Stimulated activated effector memory CD8-positive, alpha-beta T cell treated with anti-CD3 and anti-CD28 coated beads, Interleukin-12 subunit alpha, Interleukin-12 subunit beta, amount 100 ng/mL, for 72 hours (primary cell): ENCODE data around the gene PODXL2.

Source experiments
- ATAC-seq: fragments of 150-1000 bp; cut with Tn5 transposase; 2 replicates; pipeline ENCODE4 v1.10.0; 2021
- DNase-seq, 2 donors: peaks; one replicate each; pipeline ENCODE4 v3.0.0; 2021 to 2022; ENCODE audit warnings: low spot score in 2 of 2
- H3K27ac Mint-ChIP-seq: one replicate; pipeline ENCODE4 v1.8.0; 2022; ENCODE audit warnings: mild to moderate bottlenecking, mixed read lengths
- H3K36me3 Mint-ChIP-seq: one replicate; pipeline ENCODE4 v1.8.0; 2022; ENCODE audit warnings: mild to moderate bottlenecking, mixed read lengths
- H3K4me1 Mint-ChIP-seq: one replicate; pipeline ENCODE4 v1.8.0; 2022; ENCODE audit warnings: mixed read lengths
- H3K4me3 Mint-ChIP-seq: one replicate; pipeline ENCODE4 v1.8.0; 2022; ENCODE audit warnings: mild to moderate bottlenecking, mixed read lengths
- H3K9me3 Mint-ChIP-seq: one replicate; pipeline ENCODE4 v1.8.0; 2022; ENCODE audit warnings: mixed read lengths

Gene PODXL2

GRCh38 chr3:127614928-127615589, 13.9 kb upstream of the PODXL2 start:
- no peak for ATAC-seq
- Mint-ChIP-seq H3K4me1 (peaks cover 21% of the 10 kb centered on the region), H3K27ac (no peak overlapping the region), H3K36me3 (peaks cover 100% of the 10 kb centered on the region), H3K9me3 (no peaks in the 10 kb centered on the region), H3K4me3 (no peak overlapping the region)
- no peak for DNase-seq

DNA sequence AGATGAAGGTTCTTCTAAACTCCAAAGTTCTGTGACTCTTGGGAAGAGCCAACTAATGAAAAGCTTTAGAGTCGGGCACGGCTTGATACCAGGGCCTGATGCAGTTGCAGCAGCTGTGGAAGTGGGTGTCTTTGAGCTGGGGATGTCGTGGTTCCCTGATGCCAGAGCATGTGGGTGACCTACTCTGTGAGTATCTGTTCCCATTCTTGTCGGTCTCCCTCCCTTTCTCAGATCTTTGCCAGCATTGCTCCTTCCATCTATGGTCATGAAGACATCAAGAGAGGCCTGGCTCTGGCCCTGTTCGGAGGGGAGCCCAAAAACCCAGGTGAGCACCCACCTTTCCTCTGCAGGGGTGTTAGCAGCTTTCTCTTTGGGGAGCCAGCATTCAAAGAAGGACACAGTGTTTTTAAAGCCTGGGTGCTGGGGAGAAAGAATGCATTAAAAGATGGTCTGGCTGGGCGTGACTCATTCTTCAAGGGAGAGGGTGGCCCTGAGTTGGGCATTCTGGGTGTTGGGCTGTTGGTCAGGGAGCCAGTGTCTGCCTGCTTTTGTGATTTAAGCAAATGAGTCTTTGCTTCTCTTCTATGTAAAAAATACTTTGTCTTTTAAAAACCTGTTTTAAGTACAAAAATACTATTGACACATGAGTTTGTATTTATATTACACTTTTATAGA, 13.2 kb upstream of the PODXL2 start:
- no peak for DNase-seq

DNA sequence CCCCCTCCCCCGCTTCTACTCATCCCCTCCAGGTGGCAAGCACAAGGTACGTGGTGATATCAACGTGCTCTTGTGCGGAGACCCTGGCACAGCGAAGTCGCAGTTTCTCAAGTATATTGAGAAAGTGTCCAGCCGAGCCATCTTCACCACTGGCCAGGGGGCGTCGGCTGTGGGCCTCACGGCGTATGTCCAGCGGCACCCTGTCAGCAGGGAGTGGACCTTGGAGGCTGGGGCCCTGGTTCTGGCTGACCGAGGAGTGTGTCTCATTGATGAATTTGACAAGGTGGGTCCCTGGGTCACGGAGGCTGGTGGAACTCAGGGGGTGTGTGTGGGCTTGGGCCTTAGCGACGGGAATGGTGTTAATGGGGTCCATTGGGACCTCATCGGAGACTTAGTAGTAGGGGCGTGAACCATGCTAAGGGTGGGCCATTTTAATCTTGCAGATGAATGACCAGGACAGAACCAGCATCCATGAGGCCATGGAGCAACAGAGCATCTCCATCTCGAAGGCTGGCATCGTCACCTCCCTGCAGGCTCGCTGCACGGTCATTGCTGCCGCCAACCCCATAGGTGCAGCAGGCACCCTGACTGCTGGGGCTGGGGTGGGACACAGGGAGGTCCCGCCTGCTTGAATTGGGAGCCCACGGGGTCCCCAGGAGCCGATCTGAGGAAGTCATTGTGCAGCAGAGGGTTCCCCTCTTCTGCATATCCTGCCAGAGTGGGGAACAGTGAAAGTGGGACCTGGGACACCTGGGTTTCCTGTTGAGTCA, 12.0 kb upstream of the PODXL2 start:
- Mint-ChIP-seq H3K27ac (no peak overlapping the region), H3K4me1 (peaks cover 19% of the 10 kb centered on the region), H3K4me3 (no peak overlapping the region), H3K36me3 (peaks cover 100% of the 10 kb centered on the region), H3K9me3 (no peaks in the 10 kb centered on the region)
- ATAC-seq (no peak), DNase-seq (no peak)

More for the DNA sequence above, 13.2 kb upstream of the PODXL2 start:
- Mint-ChIP-seq H3K36me3 (peaks cover 100% of the 10 kb centered on the region), H3K27ac (no peak overlapping the region), H3K4me3 (no peak overlapping the region), H3K4me1 (peaks cover 21% of the 10 kb centered on the region), H3K9me3 (no peaks in the 10 kb centered on the region)
- ATAC-seq = no peak

GRCh38 chr3:127618891-127619290, 10.1 kb upstream of the PODXL2 start:
- H3K4me3 Mint-ChIP-seq = no peak overlapping the region
- H3K4me1 Mint-ChIP-seq = peaks cover 15% of the 10 kb centered on the region
- DNase-seq (no peak), ATAC-seq (no peak)
- H3K27ac Mint-ChIP-seq = no peak overlapping the region
- peaks cover 96% of the 10 kb centered on the region for H3K36me3 Mint-ChIP-seq
- H3K9me3 Mint-ChIP-seq = no peaks in the 10 kb centered on the region

DNA sequence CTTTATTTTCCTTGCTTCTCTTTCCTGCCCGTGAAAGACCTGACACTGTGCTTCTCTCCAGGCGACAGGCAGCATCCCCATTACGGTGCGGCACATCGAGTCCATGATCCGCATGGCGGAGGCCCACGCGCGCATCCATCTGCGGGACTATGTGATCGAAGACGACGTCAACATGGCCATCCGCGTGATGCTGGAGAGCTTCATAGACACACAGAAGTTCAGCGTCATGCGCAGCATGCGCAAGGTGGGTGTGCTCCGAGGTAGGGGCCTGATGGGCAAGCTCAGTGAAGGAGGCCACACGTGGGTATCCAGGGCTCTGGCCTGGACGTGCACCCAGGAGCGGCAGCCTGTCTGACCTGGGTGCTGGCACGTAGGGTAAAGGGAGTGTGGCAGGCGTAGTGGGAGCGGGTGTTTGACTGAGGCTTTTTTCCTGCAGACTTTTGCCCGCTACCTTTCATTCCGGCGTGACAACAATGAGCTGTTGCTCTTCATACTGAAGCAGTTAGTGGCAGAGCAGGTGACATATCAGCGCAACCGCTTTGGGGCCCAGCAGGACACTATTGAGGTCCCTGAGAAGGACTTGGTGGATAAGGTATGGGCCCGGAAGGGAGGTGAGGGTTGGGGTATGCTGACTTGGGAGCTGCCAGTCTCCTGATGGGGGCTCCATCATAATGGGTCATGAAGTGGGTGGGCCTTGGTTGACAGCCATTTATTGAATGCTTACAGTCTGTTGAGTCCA, 8.2 kb upstream of the PODXL2 start:
- no peak overlapping the region for H3K4me3 Mint-ChIP-seq
- H3K9me3 Mint-ChIP-seq = no peaks in the 10 kb centered on the region
- H3K27ac Mint-ChIP-seq = peak overlapping the region; percentile 5
- peaks cover 13% of the 10 kb centered on the region for H3K4me1 Mint-ChIP-seq
- DNase-seq (no peak), ATAC-seq (no peak)
- peaks cover 76% of the 10 kb centered on the region for H3K36me3 Mint-ChIP-seq

DNA sequence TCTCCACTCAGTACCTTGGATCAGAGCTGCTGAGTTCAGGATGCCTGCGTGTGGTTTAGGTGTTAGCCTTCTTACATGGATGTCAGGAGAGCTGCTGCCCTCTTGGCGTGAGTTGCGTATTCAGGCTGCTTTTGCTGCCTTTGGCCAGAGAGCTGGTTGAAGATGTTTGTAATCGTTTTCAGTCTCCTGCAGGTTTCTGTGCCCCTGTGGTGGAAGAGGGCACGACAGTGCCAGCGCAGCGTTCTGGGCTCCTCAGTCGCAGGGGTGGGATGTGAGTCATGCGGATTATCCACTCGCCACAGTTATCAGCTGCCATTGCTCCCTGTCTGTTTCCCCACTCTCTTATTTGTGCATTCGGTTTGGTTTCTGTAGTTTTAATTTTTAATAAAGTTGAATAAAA, 7.0 kb upstream of the PODXL2 start:
- DNase-seq (no peak), ATAC-seq (no peak)
- Mint-ChIP-seq H3K4me1 (peaks cover 25% of the 10 kb centered on the region), H3K9me3 (no peaks in the 10 kb centered on the region), H3K36me3 (peaks cover 64% of the 10 kb centered on the region), H3K27ac (no peak overlapping the region), H3K4me3 (no peak overlapping the region)

GRCh38 chr3:127622772-127623576, 6.0 kb upstream of the PODXL2 start:
- Mint-ChIP-seq H3K36me3 (peaks cover 55% of the 10 kb centered on the region), H3K4me1 (peaks cover 34% of the 10 kb centered on the region), H3K4me3 (no peak overlapping the region), H3K27ac (peak overlapping the region; percentile 1), H3K9me3 (no peaks in the 10 kb centered on the region)
- DNase-seq (no peak), ATAC-seq (no peak)

DNA sequence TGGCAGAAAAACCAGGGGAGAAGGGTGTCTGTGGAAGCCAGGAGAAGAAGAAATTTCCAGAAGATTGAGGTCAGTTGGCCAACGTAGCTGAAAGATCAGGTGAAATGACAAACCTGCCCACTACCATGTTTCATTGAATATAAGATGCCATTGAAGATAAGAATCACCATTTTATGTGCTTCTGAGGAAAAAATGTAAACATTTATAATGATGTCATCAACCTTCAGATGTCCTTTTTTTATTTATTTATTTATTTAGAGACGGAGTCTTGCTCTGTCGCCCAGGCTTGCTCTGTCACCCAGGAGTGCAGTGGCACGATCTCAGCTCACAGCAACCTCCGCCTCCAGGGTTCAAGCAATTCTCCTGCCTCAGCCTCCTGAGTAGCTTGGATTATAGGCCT, 4.9 kb upstream of the PODXL2 start:
- ATAC-seq (no peak), DNase-seq (no peak)
- Mint-ChIP-seq H3K4me1 (peaks cover 31% of the 10 kb centered on the region), H3K4me3 (no peak overlapping the region), H3K27ac (no peak overlapping the region), H3K36me3 (peaks cover 44% of the 10 kb centered on the region), H3K9me3 (no peaks in the 10 kb centered on the region)

- no peak for ATAC-seq
- H3K4me3 Mint-ChIP-seq = no peak overlapping the region
These were observed 3.2 kb upstream of the PODXL2 start for GRCh38 chr3:127625821-127626220.

GRCh38 chr3:127628426-127628787, 578 bp upstream of the PODXL2 start:
- no peaks in the 10 kb centered on the region for H3K9me3 Mint-ChIP-seq
- peak overlapping the region; percentile 84 for H3K4me3 Mint-ChIP-seq
- H3K36me3 Mint-ChIP-seq = peaks cover 9% of the 10 kb centered on the region
- H3K4me1 Mint-ChIP-seq = peaks cover 49% of the 10 kb centered on the region
- ATAC-seq (no peak), DNase-seq (no peak)
- no peak overlapping the region for H3K27ac Mint-ChIP-seq

More at GRCh38 chr3:127625821-127626220, 3.2 kb upstream of the PODXL2 start:
- peaks cover 46% of the 10 kb centered on the region for H3K4me1 Mint-ChIP-seq
- peaks cover 34% of the 10 kb centered on the region for H3K36me3 Mint-ChIP-seq
- H3K9me3 Mint-ChIP-seq = no peaks in the 10 kb centered on the region
- no peak for DNase-seq
- H3K27ac Mint-ChIP-seq = no peak overlapping the region

DNA sequence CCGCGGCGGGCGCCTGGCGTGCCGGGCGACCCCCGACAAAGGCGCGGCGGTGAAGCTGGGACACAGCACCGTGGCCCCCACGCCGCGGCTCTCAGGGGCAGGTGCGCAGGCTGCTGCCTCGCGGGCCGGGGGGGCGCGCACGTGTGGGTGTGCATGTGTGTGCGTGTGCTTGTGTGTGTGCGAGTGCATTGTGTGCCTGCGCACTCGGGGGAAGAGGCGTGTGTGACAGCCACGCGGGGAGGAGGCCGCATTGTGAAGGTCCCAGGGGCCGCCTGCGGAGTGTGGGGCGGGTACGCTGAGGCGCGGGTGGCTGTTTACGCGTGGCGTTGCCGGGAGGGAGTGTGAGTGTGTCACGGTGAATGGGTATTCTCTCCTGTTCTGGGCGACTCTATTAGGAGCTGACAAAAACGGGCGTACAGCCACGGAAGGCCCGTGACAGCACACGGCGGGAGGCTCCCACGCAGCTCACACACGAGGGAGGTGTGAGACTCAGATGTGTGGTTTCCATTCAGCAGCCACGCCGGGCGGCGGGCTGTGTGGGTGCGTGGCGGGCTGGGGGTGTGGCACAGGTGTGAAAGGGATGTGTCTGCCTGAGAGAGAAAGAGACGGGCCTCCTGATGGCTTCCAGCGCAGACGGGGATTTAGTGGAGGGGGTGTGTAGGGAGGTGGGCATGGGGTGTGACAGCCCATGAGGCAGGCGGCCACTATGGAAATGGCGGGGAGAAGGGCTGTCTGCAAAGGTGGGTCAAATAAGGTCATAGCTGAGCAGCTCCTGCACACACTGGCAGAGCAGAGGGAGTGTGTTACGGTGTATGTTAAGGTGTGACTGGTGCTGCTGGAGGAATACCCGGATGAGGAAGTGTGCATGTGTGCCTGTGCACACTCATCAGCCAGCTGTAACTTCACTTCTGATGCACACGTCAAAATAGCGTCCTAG, 750 bp downstream of the PODXL2 start:
- DNase-seq (peak; percentile 8 to 56), ATAC-seq (peak; percentile 64)
- Mint-ChIP-seq H3K4me3 (peak overlapping the region; percentile 84), H3K27ac (peak overlapping the region; percentile 75), H3K36me3 (peaks cover 8% of the 10 kb centered on the region), H3K4me1 (peaks cover 49% of the 10 kb centered on the region), H3K9me3 (no peaks in the 10 kb centered on the region)

DNA sequence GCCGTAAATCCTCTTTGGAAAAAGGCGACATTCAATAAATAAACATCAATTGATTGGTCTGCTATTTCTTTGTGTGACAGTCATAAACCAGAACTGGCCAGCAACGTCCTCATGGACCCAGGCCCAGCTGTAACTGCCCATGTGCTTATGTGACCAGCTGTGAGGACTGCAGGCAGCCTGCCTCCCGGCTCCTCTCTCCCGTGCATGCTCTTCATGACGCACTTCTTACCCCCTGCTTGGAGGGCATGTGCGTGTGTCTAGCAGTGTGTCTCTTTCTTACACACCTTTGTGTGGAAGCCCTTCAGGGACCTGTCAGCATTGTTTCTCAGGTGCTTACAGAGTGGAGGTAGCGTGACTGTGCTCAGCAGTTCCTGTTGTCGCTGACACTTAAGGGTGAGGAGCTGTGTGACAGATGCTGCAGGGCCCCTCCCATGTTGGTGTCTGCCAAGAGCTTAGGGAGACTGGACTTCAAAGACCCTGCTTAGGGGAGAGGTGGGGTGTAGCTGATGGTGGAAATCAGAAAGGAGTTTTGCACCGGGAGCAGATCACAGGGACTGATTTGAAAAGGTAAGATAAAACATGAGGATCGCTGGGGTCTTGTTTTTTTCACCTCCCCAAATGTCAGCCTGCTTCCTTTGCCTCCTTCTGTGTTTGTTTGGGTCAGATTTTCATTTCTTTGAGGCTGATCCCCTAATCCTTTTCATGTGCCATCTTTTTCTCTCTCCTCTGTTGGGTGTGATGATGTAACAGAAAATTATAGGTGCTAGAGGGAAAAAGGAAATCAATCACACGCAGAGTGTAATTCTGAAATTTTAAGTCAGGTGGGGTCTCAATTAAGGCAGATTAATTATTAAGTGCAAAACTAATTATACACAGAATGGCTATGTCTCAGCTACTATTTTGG, 2.1 kb downstream of the PODXL2 start:
- no peak overlapping the region for H3K27ac Mint-ChIP-seq
- DNase-seq (no peak), ATAC-seq (no peak)
- H3K4me1 Mint-ChIP-seq = peaks cover 44% of the 10 kb centered on the region
- peak overlapping the region; percentile 84 for H3K4me3 Mint-ChIP-seq
- H3K9me3 Mint-ChIP-seq = no peaks in the 10 kb centered on the region
- peaks cover 8% of the 10 kb centered on the region for H3K36me3 Mint-ChIP-seq
